PFSK-1 (cell line): ENCODE results near the gene CDK6.

Experiments
- POLR2AphosphoS5 ChIP-seq: IDR thresholded peaks from 2 replicates; pipeline ENCODE4 v1.6.1; 2012; ENCODE audit warnings: low read depth, mild to moderate bottlenecking, control low read depth, low read length, moderate library complexity
- SIN3A ChIP-seq: IDR thresholded peaks from 2 replicates; pipeline ENCODE4 v1.6.1; 2012; ENCODE audit warnings: mild to moderate bottlenecking, low read length, moderate library complexity, borderline replicate concordance; ENCODE audit not compliant: insufficient read depth
- TAF1 ChIP-seq: IDR thresholded peaks from 2 replicates; pipeline ENCODE4 v1.6.1; 2012; ENCODE audit warnings: low read length, control low read depth, borderline replicate concordance; ENCODE audit not compliant: insufficient read depth
- TF ChIP-seq, protein P1 (sequence below), 2 experiments: IDR thresholded peaks; 2 replicates each; pipeline versions ENCODE4 v1.6.1 to v1.8.0; 2011 to 2012; ENCODE audit warnings: low read depth in 2 of 2, low read length in 2 of 2, control low read depth in 1 of 2, inconsistent platforms in 1 of 2, mild to moderate bottlenecking in 1 of 2, moderate library complexity in 1 of 2; ENCODE audit not compliant: insufficient read depth in 1 of 2

DNA sequence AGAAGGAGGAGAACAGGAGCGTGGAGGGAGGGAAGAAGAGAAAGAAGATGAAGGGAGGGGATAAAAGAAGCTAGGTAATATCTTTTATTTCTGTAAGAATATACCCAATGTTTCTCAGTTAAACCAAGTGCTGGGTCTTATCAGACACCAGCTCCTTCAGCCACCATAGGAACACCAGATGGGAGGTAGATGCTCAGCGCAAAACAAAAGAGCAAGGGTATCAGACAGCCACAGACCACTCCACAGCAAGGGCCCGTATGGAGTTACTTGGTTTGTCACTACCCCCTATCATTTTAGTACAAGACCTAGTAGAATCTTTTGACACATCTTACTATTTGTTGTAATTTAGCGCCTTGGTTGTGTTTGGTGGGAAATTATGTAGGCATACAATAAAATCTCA, 180.3 kb downstream of the CDK6 start:
- no peak for TF ChIP-seq SIN3A
- no peak for TF ChIP-seq POLR2AphosphoS5
- TF ChIP-seq, protein P1, sequence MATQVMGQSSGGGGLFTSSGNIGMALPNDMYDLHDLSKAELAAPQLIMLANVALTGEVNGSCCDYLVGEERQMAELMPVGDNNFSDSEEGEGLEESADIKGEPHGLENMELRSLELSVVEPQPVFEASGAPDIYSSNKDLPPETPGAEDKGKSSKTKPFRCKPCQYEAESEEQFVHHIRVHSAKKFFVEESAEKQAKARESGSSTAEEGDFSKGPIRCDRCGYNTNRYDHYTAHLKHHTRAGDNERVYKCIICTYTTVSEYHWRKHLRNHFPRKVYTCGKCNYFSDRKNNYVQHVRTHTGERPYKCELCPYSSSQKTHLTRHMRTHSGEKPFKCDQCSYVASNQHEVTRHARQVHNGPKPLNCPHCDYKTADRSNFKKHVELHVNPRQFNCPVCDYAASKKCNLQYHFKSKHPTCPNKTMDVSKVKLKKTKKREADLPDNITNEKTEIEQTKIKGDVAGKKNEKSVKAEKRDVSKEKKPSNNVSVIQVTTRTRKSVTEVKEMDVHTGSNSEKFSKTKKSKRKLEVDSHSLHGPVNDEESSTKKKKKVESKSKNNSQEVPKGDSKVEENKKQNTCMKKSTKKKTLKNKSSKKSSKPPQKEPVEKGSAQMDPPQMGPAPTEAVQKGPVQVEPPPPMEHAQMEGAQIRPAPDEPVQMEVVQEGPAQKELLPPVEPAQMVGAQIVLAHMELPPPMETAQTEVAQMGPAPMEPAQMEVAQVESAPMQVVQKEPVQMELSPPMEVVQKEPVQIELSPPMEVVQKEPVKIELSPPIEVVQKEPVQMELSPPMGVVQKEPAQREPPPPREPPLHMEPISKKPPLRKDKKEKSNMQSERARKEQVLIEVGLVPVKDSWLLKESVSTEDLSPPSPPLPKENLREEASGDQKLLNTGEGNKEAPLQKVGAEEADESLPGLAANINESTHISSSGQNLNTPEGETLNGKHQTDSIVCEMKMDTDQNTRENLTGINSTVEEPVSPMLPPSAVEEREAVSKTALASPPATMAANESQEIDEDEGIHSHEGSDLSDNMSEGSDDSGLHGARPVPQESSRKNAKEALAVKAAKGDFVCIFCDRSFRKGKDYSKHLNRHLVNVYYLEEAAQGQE (IDR thresholded peaks at IDR 0.05; ENCODE audit: insufficient read depth in 1 of 2, low read depth in 2 of 2, low read length in 2 of 2), result no peak
- TF ChIP-seq TAF1, result no peak
